Mucosa of descending colon (tissue), 3 donors: ENCODE data around the gene CXCL1. TPM values are rescaled to one million over a fixed set of nuclear protein-coding genes. Genes with fewer than 3 reads are reported as not detected.

Source experiments
- ATAC-seq: fragments of 200-7000 bp; cut with Tn5 transposase; one replicate; pipeline ENCODE4 v1.9.1; 2020; ENCODE audit warnings: mild to moderate bottlenecking, moderate library complexity
- DNase-seq, 3 donors: peaks; one replicate each; pipeline ENCODE4 v3.0.0-alpha.2; 2020
- H3K36me3 ChIP-seq: fragments of 200-600 bp; one replicate; pipeline ENCODE4 v1.8.0; 2021; ENCODE audit warnings: low read depth, mild to moderate bottlenecking
- H3K4me1 ChIP-seq: fragments of 200-600 bp; one replicate; pipeline ENCODE4 v1.8.0; 2021; ENCODE audit warnings: low read depth, mild to moderate bottlenecking
- H3K4me3 ChIP-seq: fragments of 200-600 bp; one replicate; pipeline ENCODE4 v1.8.0; 2021; ENCODE audit warnings: mild to moderate bottlenecking
- H3K9me3 ChIP-seq: fragments of 200-600 bp; one replicate; pipeline ENCODE4 v1.8.0; 2021; ENCODE audit warnings: mild to moderate bottlenecking
- CTCF ChIP-seq: fragments of 200-600 bp; IDR thresholded peaks from one replicate; pipeline ENCODE4 v1.8.0; 2022; ENCODE audit warnings: antibody characterized with exemption, mild to moderate bottlenecking
- intact Hi-C, 2 donors: fragments of 100-400 bp; cut with DNase I in 1 of 2; cut with micrococcal nuclease in 1 of 2; formaldehyde crosslinking; loops; one replicate each; pipeline versions ENCODE4 v1.11.0 to v1.11.1; 2022; cut with DNase I, micrococcal nuclease
- total RNA-seq, 3 donors: library from RNA; stranded (reverse); fragmentation: NEBNext Ultra II Directional in 2 of 3; extraction: Animal tissue kit (Norgen Biotek cat#: 25700) in 2 of 3; gene quantifications; one replicate each; pipeline versions ENCODE4 v1.2.1 to v1.2.4, GENCODE V29; 2021 to 2023
- donor health status: DM: no; HTN: no; CAD: no; lungs with moderate emphysema.
- donor health status: DM: no; HTN: no; CAD: no.
- donor health status: DM: no; HTN: yes; CAD: no.

The CXCL1 gene
- total RNA-seq, 3 donors from 2014 or later, result 3.0 to 21.7 (median 3.2) TPM

- H3K36me3 ChIP-seq, result no peaks in the 10 kb centered on the region
- no peak overlapping the region for H3K4me3 ChIP-seq
- intact Hi-C loops, result no loop called here
- no peaks in the 10 kb centered on the region for H3K9me3 ChIP-seq
- H3K4me1 ChIP-seq, result no peaks in the 10 kb centered on the region
- DNase-seq (no peak), ATAC-seq (no peak)
- TF ChIP-seq CTCF, result no peak
These were observed 32.9 kb downstream of the CXCL1 start for GRCh38 chr4:73902038-73902637.

GRCh38 chr4:73902817-73903547 lies 33.8 kb downstream of the CXCL1 start:
- ATAC-seq, result no peak
- Histone ChIP-seq H3K4me3 (no peak overlapping the region), H3K4me1 (no peaks in the 10 kb centered on the region), H3K9me3 (no peaks in the 10 kb centered on the region), H3K36me3 (no peaks in the 10 kb centered on the region)
- no peak for TF ChIP-seq CTCF
- no peak for DNase-seq
- intact Hi-C loops, result no loop called here

- TF ChIP-seq CTCF, result no peak
- H3K9me3 ChIP-seq, result no peaks in the 10 kb centered on the region
- DNase-seq (no peak), ATAC-seq (no peak)
- H3K4me3 ChIP-seq, result no peak overlapping the region
- no peaks in the 10 kb centered on the region for H3K4me1 ChIP-seq
- H3K36me3 ChIP-seq, result no peaks in the 10 kb centered on the region
- intact Hi-C loops, result no loop called here
These were observed 35.3 kb downstream of the CXCL1 start for GRCh38 chr4:73904491-73904890.

GRCh38 chr4:73908965-73909364 lies 39.8 kb downstream of the CXCL1 start:
- no peaks in the 10 kb centered on the region for H3K36me3 ChIP-seq
- DNase-seq (no peak), ATAC-seq (no peak)
- TF ChIP-seq CTCF, result no peak
- no peaks in the 10 kb centered on the region for H3K4me1 ChIP-seq
- intact Hi-C loops, result no loop called here
- no peak overlapping the region for H3K4me3 ChIP-seq
- H3K9me3 ChIP-seq, result no peaks in the 10 kb centered on the region

- no peaks in the 10 kb centered on the region for H3K9me3 ChIP-seq
- ATAC-seq (no peak), DNase-seq (no peak)
These were observed 42.6 kb downstream of the CXCL1 start for GRCh38 chr4:73911746-73912145.

More at GRCh38 chr4:73911746-73912145, 42.6 kb downstream of the CXCL1 start:
- no peak for TF ChIP-seq CTCF
- H3K4me3 ChIP-seq, result no peak overlapping the region
- no peaks in the 10 kb centered on the region for H3K4me1 ChIP-seq
- no peaks in the 10 kb centered on the region for H3K36me3 ChIP-seq
- intact Hi-C loops, result no loop called here
